MV-4-11 (cell line): ENCODE data around the gene PRPF6.
"Not testable (repeated sequence)": the region's sequence is repeated elsewhere in the genome, so short reads cannot be mapped to it uniquely, and the experiment has no call there.

Experiments
- DNase-seq: peaks from one replicate; lab custom pipeline; 2025; lab: John Stamatoyannopoulos, UW

PRPF6 gene

DNA sequence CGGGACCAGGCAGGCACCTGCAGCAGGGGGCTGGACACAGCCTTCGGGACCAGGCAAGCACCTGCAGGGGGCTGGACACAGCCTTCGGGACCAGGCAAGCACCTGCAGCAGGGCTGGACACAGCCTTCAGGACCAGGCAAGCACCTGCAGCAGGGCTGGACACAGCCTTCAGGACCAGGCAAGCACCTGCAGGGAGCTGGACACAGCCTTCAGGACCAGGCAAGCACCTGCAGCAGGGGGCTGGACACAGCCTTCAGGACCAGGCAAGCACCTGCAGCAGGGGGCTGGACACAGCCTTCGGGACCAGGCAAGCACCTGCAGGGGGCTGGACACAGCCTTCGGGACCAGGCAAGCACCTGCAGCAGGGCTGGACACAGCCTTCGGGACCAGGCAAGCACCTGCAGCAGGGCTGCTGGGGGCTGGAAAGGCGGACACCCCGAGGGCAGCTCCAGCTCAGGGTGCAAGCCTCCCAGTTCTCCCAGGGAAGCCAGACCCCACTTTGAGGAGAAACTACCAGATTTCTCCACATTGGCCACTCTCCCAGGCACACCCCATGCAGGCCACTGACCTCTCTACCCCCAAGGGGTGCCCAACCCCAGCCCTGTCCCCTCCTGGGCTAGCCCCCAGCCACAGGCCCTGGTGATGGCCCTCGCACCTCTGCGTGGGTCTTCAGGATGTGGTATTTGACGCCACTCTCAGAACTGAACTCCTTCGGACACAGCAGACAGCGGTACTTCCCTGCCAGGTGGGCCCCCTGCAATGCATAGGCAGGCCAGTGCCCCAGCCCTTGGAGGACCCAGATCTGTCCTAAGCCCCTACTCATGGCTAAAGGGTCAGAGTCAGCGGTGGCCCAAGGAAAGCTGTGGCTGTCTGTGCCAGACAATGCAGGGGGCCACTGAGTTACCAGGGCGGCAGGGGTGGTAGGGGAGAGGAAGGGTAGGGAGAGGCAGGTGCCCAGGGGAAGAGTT, 20.0 kb upstream of the PRPF6 start:
- DNase-seq, result not testable (repeated sequence)

DNA sequence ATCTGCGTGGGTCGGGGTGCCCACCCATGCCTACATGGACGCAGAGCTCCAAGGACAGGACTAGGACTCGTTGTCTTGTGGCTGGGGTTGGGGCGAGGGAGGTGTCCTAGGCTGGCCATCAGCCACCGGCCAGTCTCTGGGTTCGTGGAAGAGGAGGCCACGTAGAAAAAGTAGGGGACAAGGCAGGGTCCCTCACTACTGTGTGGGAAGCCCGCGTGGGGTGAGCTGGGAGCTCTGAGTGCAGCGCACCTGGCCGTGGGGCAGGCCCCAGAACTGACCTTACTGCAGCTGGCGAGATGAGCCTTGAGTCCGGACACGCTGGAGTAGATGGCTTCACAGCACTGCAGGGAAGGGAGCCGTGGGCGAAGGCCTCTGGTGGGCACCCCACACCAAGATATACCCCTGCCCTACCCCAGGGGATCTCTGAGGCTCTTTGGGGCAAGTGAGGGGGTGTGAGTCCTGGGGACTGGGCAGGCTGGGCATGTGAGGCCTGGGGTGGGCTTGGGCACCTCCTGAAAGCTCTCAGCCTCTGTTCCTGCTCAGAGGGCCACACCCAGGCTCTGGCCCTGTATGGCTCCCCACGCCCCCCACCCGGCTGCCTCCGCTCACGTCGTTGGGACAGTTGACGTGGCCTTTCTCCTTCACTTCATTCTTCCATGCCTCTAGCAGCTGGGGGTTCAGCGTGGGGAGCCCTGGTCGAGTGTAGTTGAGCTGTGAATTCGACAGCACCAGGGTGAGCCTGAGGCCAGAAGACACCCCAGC, 19.1 kb upstream of the PRPF6 start:
- no peak for DNase-seq

DNA sequence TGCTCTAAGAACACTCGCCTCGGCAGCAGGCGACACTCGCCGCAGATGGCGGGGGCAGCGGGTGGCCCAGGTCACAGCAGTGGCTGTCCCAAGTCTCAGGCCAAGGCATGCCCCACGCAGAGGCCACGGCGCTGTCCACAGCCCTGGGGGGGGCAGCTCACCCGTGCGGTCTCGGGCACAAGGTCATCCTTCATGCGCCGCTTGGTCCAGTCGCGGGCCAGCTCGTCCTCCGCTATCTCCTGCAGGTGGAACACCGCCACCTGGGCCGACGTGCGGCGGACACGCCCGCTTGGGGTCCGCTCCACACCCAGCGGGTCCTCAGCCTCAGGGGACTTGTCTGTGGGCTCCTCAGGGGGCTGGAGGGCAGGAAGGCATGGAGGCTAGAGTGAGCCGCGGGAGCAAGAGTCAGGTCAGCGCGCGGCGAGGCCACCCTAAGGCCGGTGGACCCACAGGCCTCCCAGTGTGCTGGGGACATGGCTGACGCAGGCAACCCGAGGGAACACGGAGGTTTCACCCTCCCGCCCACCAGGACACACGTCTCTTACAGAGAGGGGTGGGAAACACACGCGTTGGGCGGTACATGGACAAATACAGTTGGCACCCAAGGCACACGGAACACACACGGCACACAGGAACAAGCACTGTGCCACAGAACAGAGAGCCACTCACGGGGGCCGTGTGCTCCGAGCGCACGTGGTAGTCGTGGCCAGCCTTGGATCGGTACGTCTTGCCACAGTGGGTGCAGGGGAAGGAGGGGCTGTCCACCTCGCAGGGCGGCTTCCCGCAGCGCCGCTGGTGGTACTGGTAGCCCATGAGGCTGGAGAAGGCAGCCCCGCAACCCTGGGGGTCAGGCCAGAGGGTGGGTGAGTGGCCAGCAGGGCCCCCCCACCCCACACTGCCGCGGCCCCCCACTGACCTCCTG, 18.2 kb upstream of the PRPF6 start:
- no peak for DNase-seq

DNA sequence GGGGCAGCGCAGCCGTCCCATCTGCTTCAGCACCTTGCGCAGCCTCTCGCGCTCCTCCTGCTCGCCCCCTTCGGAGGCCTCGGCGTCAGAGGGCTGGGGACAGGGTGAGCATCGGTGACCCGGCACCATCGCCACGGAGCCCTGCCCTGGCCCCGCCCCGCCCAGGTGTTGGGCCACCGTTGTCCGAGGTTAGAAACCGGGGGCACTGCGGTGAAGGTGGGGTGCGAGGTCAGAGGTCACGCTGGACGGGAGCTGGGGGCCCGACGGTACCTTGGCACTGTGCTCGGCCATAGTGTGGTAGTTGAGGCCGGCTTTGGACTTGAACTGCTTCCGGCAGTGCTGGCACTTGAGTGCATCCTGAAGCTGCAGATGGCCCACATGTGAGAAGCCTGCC, 17.6 kb upstream of the PRPF6 start:
- DNase-seq, result no peak

DNA sequence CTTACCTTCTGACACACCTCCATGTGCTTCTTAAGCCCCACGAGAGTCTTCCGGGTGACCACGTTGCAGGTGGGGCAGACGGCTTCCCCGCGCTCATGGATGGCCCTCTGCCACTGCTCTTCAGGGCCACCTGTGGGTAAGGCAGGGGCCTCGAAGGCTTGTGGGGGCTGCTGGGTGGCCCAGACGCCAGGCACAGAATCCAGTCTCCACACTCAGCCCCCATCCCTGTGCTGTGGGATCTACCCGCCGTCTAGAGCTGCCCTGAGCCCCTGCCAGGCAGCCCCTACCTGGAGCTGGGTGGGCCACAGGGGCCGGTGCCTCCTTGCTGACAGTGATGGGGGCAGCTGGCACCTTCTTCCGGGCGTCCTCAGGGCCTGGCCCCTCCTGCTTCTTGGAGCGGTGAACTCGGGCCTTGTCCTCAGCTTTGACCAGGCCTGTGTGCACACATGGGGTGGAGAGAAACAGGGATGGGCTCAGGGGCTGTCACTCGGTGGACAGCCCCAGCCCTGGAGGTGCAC, 17.1 kb upstream of the PRPF6 start:
- no peak for DNase-seq

DNA sequence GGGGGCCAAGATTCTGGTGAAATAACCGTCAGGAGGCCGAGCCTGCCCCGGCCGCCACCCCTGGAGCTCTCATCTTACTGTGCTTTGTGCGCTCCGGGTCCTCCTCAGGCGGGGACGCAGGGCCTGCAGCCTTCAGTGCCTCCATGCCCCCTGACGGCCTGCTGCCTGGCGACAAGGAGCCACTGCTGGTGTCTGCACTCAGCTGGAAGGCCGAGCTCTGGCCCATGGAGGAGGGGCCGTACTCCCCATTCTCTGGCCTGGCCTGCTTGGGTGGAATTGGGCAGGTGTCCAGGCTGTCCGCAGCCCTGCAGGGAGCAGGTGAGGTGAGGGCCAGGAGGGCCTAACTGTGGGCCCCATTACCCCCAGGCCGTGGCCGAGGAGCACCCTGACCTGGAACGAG, 16.5 kb upstream of the PRPF6 start:
- no peak for DNase-seq

DNA sequence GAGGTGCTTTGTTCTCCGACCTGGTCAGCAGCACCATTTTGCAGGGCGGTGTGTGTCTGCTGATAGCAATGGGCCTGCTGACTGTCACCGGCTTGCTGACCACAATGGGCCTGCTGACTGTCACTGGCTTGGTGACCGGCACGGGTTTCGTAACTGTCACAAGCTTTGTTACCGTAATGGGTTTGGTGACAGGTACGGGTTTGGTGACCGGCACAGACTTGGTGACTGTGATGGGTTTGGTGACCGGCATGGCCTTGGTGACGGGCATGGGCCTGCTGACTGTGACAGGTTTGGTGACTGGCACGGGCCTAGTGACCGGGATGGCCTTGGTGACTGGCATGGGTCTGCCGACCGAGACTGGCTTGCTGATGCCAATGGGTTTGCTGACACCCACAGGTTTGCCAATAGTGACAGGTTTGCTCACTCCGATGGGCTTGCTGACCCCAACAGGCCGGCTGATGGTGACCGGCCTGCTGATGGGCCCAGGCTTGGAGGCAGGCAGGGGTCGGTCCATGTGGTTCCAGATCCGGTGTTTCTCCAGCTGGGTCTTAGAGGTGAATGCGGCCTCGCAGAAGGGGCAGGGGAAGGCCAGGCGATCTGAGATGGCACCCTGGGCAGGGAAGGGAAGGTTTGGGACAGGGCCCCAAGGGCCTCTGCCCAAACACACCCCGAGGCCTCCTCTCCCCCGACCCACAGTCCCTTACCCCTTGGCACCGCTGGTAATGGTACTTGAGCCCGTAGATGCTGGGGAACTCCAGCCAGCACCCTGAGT, 14.6 kb upstream of the PRPF6 start:
- no peak for DNase-seq

DNA sequence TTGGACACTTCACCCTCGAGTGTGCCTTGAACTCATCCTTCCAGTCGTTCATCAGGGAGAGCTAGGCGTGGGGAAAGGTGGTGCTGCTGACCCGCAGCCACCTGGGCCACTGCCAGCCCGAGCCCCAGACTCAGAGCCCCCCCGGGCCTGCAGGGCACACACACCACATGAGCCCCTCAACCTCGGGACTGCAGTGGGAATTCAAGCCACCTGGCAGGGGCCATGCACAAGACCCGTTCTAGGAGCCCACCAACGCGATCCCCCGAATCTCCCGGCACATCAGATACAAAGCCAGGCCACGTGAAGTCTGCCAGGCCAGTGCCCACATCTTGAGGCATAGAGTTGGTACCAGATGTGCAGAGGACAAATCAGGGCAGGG, 14.0 kb upstream of the PRPF6 start:
- no peak for DNase-seq

DNA sequence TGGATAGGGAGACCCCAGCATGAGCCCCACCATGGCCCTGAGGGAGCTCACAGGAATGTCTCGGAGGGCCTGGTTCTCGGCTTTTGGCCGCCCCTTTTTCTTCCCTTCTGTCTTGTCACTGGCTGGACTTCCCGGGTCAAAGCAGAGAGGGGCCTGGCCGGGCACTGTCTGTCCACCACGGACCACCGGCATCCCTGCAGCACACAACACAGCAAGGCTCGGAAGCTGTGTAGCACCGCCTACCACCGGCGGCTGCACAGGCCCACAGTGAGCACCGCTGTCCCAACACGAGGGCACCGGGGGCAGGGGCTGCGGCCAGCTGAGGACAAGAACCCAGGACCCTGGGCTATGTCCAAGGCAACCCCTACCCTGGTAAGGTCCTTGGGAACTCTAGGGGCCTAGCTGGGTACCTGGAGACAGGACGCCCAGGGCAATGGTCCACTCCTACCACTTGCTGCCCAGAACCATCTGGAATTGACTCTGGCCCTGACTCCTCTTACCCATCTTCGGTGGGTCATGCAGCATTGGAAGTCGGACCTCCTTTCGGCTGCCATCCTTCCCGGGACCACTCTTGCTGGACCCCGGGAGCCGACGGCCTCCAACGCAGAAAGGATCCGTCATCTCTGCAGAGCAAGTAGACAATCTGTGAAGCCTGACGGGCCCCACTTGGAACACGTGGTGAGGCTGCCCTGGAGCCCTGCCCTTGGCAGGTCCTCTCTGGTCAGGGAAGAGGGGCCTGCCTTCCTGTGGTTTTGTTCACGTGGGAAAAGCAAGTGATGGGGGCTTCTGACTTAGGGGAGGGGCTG, 13.4 kb upstream of the PRPF6 start:
- no peak for DNase-seq

DNA sequence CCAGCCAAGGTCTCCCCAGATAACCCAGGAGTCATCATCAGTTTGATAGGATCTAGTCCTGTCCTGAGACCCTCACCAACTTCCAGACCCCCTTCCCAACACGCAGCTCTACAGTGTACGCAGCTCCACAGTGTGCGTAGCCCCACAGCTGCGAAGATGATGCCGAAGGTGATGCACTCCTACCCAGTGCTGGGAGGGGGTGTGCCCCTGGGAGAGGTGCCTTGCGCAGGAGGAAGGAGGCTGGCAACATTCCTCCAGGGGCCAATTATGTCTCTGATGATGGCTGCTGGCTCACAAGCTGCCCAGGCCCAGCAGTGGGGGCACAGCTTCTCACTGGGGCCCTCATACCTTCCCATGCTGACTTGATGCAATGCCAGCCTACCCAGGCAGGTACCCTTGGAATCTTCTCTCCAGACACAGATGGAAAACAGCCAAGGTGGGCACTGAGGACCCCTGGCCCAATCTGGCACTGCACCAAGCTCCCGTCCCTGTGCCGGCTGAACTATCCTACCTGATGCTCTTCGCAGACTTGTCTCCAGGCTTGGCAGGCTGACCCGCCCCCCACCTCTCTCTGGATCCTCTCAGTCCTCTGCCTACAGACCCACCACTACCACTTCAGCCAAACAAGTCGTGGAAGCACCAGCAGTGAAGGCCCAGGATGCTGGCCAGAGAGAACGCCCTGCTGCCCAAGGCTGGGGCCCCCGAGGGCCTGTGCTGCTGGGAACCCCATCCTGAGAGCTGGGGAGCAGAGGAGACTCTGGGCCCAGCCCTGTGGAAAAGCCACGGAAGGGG, 12.6 kb upstream of the PRPF6 start:
- DNase-seq, result no peak

DNA sequence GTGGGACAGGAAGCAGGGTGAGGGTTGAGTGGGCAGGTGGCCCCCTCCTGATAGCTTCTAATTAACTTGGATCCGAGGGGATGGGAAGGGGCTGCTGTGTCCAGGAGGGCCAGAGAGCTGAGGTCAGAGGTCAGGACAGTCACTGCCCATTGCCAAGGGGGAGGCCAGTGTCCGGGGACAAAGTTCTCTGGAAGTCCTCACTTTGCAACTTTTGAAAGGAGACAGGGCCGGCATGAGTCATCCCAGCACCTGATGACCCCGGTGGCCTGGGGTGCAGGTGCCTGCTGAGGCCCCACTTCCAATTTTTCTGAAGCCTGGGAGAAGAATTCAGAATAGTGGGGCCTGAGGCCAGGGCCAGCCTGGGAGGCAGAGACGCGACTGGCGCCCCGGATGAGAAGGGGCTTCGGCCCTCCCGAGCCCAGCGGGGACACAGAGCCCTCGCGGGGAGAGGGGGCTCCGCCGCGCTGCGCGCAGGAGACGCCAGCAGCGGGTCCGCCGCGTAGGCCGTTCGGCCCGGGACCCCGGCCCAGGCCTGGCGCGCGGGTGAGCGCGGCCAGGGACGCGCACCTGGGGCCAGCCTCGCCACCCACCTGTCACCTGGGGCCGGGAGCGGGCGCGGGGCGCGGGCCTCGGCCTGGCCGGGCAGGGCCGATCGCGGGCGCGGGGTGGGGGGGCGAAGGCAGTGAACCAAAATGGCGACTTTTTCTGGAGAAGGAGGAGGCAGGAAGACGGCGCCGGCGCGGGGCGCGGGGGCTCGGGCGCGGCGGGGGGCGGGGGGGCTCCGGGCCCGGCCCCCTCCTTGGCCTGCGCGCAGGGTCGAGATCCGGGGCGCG, 11.8 kb upstream of the PRPF6 start:
- no peak for DNase-seq

DNA sequence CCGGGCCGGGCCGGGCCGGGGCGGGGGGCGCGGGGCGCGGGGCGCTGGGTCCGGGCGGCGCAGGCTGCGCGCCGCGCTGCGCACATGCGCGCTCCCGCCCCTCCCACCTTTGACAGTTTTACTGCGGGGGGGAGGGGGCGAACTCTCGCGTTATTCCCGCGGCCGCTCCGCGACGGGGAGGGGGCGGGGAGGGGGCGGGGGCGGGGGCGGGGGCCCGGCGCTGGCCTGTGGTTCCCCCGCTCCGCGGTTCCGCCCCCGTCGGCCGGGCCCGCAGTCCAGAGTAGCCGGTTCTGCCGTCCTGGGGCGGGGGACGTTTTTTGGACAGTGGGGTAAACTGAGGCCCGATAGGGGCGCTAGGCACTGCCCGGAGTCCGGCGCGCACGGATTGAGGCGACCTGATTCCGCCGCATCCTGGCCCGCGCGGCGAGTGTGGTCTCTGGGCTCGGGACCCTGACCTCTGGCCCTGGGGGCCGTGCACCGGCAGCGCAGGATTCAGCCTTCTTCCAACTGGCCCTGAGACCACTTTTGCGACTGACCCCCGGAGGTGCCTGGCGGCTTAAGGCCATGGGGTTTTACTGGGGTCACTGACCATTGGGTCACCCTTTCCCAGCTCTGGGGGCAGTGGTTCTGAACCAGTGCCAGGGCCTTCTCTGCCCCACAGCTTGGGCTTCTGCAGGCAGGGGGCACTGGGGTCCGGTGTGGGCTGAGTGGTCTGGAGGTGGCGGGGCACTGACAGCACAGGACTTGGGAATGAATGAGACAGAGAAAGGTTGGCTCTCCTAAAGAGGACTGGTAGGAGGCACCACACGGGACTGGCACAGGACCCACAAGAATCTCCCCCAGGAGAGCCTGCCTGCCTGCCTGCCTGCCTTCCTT, 10.9 kb upstream of the PRPF6 start, which contains the start of gene ZNF512B:
TSS of gene ZNF512B (minus strand) at position 93 of the 876 bp plus-strand sequence. CDS start 1,980 bp downstream, outside the sequence.
- DNase-seq, result no peak

DNA sequence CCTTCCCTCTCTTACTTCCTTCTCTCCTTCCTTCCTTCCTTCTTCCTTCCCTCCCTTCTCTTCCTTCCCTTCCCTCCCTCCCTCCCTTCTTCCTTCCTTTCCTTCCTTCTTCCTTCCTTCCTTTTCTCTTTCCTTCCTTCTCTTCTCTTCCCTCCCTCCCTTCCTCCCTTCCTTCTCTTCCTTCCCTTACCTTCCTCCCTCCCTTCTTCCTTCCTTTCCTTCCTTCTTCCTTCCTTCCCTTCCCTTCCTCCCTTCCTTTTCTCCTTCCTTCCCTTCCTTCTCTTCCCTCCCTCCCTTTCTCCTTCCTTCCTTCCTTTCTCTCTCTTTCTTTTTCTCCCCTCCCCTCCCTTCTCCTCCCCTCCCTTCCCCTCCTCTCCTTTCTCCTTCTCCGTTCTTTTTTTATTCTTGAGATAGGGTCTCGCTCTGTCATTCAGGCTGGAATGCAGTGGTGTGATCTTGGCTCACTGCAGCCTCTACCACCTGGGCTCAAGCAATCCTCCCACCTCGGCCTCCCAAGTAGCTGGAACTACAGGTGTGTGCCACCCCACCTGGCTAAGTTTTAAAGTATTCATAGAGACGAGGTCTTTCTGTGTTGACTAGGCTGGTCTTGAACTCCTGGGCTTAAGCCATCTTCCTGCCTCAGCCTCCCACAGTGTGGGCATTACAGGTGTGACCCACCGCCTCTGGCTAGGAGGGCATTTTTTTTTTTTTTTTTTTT, 10.1 kb upstream of the PRPF6 start:
- DNase-seq, result no peak

DNA sequence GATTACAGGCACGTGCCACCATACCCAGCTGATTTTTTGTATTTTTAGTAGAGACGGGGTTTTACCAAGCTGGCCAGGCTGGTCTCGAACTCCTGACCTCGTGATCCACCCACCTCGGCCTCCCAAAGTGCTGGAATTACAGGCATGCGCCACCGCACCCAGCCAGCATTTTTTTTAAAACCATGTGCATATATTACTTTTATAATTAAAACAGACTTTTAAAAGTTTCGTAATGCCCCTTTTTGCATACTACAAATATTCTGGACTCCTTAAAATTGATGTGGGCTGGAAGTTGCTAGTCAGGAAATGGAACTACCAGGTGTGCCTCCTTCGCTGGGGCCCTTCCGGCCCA, 9.0 kb upstream of the PRPF6 start:
- DNase-seq, result not testable (repeated sequence)

DNA sequence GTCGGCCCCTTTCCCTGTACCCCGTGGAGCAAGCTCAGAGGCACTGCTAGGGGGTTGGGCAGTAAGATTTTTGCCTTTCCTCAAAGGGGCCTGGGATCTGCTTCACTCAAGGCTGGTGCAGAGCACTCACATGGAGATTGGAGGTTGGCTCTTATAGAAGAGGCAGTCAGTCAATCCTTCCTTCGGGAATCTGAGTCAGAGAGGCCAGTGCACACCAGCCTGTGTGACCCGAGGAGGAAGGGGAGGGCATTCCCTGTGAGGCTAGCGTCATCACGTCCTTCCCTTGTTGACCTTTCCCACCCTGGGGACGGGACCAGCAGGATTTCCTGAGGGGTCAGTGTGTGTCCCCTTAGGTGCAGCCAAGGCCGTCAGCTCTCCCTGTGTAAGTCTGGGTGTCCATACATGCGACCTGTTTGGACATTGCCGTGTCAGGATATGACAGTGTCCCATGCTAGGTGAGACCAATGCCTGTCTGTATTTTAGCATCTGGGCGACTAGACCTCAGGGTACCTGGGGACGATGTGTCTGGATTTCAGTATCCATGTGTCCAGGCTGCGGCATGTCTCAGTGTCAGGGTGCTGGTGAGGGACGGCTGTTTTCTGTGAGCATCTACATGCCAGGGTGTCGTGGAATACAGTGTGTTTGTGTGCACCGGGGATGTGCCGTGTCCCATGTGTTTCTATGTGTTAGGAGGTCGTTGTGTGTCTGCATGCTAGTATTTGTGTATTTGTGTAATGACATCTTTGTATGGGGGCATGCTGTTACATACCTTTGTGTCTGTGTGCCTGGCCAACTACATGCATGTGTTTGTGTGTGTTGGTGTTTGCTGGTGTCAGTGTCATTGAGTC, 8.4 kb upstream of the PRPF6 start:
- no peak for DNase-seq

DNA sequence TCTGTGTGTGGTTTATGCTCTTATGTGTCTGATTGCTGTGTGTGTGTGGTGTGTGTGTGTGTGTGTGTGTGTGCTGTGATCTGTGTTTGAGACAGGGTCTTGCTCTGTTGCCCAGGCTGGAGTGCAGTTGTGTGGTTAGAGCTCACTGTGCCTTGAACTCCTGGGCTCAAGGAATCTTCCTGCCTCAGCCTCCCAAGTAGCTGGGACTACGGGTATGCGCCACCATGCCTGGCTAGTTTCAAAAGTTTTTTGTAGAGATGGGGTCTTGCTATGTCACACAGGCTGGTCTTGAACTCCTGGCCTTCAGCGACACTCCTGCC, 7.8 kb upstream of the PRPF6 start:
- no peak for DNase-seq
